Measurements from ENCODE around the gene QRFP.

QRFP gene

DNA sequence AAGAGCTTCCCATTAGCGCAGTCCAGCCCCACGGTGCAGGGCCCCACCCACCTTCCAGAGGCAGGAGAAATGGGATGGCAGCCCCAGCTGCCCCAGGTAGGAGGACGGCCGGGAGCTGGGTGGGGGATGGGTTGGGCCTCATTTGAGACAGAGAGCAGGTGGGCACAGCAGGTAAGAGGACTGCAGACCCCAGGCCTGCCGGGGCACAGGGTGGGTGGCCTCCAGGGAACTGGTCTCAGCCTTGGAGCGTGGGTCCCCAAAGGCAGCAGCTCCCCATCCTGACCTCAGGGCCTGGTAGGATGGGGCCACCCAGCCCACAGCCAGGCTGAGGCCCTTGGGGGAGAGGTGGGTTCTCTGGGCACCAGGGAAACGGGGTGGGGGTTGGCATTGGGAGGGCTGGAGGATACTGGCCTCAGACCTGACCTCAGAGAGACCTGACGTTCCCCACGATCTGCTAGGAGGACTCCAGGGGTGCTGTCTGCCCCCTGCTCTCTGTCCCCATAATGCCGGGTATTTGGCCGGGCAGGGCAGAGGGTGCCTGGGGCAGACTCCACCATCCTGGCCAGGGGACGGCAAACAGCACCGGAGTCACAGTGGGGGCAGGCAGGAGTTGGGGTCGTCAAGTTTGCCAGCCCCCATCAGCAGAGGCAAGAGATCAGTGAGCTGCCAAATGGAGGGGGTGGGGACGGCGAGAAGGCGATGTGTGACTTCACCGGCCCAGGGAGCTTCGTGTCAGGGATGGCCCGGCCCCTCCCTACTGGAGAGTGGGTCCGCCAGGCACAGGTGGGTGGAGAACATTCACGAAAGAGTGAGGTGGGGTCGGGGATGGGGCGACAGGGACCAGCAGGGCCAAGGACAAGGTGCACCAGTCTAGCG lies 6.8 kb upstream of the QRFP start:
- TF ChIP-seq, protein P1, sequence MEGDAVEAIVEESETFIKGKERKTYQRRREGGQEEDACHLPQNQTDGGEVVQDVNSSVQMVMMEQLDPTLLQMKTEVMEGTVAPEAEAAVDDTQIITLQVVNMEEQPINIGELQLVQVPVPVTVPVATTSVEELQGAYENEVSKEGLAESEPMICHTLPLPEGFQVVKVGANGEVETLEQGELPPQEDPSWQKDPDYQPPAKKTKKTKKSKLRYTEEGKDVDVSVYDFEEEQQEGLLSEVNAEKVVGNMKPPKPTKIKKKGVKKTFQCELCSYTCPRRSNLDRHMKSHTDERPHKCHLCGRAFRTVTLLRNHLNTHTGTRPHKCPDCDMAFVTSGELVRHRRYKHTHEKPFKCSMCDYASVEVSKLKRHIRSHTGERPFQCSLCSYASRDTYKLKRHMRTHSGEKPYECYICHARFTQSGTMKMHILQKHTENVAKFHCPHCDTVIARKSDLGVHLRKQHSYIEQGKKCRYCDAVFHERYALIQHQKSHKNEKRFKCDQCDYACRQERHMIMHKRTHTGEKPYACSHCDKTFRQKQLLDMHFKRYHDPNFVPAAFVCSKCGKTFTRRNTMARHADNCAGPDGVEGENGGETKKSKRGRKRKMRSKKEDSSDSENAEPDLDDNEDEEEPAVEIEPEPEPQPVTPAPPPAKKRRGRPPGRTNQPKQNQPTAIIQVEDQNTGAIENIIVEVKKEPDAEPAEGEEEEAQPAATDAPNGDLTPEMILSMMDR (IDR thresholded peaks at IDR 0.05; ENCODE audit: control extremely low read depth, extremely low read depth, low read depth, missing control alignments) = no peak
- DNase-seq (ENCODE audit: extremely low spot score) = no peak
- ChIA-PET POLR2A (no interaction called here), CTCF (no interaction called here)

DNA sequence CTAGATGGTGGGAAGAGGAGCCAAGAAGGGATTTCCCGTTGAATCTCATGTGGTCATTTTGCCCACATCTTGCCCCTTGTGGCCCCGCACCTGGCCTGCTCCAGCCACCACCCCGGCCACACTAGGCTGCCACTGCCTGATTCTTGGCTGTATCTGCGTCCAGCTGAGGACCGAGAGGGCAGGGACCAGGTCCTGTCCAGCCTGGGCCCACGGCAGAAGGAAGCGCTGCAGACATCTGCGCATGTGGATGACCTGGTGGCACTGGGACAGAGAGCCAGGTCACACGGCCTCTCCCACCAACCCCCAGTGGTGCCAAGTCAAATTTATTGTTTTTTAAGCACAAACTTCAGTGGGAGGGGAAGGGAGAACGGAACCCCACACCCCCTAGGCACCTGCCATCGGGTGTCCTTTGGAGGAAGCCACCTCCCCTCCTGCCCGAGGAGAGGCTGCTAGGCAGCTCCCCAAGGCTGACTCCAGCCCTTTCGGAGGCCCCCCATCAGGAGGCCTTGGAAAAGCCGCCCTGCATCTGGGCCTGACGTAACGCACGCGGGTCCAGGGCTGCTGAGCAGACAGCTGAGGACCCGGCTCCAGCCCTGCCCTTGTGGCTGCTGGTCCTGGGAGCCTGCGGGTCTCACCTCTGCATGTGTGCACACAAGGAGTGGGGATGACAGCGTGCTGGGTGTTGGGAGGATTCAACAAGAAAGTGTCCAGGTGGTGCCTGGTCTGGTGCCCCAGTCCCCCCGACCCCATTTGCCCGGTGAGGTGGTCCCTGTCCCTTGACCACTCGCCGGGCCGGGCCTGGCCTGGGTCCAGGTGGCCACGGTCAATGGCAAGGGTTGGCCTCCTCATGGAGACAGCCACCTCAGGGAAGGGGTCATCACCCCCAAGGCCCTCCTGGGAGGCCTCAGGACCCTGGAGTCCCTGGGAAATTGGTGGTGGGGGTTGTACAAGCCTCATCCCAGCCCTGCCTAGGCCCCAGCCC lies 5.9 kb upstream of the QRFP start:
- TF ChIP-seq, protein P1 (IDR thresholded peaks at IDR 0.05; ENCODE audit: control extremely low read depth, extremely low read depth, low read depth, missing control alignments) = no peak
- CTCF ChIA-PET = no interaction called here
- POLR2A ChIA-PET = no interaction called here
- no peak for DNase-seq (ENCODE audit: extremely low spot score)

DNA sequence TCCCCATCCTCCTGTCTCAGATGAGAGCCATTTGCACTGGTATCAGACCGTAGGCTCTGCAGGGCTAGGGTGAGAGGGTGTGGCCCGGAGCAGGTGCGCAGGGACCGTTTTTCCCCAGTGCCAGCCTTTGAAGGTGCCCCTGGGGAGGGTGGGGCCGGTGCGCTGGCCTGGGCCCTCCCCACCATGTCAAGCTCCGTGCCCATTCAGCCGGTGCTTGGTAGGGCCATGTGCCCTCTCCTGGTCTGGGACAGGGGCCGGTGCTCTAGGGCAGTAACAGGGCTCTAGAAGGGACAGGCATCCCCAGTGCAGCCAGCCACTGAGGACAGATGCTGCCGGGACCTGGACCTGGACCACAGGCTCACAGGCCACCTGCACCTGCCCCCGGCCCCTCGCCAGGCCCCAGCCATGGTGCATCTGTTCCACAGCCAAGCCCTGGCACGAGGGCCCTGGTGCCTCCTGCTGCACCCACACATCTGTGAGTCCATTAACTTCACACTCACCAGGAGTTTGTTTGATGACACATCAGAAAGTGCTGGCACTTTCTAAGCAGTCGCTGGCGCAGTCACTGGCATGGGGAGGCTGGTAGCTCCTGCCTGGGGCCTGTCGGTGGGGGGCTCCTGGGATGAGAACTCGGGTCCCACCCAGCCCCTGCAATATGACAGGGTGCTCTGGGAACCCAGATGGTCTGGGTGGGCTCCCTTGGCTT lies 5.0 kb upstream of the QRFP start:
- ChIA-PET CTCF (no interaction called here), POLR2A (no interaction called here)
- no peak for DNase-seq (ENCODE audit: extremely low spot score)
- TF ChIP-seq, protein P1 (IDR thresholded peaks at IDR 0.05; ENCODE audit: control extremely low read depth, extremely low read depth, low read depth, missing control alignments) = no peak

DNA sequence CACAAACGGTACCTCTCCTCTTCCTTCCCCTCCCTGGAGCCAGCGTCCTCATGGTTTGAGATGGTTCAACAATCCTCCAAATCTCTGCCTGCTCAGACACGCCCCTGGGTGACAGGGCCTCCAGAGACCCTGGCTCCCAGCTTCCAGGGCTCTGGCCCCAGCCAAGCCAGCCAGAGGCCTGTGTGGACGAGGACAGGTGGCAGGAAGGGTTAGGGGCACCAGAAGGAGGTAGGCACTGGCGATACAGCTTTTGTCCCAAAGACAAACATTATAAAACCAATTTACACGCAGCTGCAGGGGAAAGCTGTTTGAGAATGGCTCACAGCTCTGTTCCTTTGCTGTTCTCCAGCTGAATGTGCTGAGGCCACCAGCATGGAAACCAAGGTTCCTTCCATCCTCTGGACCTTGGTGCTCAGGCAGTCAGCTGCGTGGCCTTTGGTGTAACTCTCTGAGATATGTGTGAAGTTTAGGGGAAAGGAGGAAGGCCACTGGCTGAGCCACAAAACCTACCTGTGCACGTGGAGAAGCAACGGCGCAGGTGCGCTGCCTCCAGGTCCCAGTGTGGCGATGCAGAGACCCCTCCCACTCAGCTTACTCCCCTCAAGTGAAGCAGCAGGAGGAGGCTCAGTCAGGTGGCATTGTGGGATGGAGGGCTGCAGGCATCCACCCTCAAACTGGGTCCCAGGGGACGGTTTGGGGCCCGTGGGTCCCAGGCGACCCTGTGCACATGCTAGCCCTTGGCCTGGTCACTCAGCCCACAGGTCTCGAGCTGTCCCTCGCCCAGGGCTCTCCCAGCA lies 4.3 kb upstream of the QRFP start:
- no peak for DNase-seq (ENCODE audit: extremely low spot score)
- ChIA-PET CTCF (no interaction called here), POLR2A (no interaction called here)
- TF ChIP-seq, protein P1 (IDR thresholded peaks at IDR 0.05; ENCODE audit: control extremely low read depth, extremely low read depth, low read depth, missing control alignments) = no peak

DNA sequence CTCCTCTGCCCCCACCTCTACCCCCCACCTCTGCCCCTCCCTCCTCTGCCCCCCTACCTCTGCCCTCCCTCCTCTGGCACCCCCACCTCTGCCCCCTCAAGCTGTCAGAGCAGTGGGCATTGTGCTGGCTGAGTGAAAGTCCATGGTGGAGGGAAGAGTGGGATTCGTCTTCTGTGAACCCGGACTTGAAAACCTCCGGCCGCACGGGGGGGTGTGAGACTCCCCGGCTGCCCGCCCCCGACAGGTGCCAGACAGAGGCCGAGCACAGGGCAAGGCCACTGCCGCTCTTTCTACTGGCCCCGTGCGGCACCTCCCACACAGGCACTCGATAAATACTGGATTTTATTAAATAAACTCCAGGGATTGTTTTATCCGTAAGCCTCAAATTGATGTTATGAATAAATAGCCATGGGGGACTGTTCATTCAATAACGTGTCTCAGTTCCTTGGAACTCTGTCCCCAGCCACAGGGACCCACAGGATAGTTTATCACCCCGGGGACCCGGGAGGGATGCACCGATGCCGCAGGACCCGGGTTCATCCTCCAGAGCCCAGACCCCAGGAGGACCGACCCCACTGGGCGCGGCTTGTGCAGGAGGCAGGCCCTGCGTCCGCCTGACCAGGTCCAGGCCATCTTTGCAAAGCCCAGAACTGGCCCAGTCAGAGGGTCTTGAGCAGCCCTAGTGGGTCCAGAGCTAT lies 2.6 kb upstream of the QRFP start:
- TF ChIP-seq, protein P1 (IDR thresholded peaks at IDR 0.05; ENCODE audit: control extremely low read depth, extremely low read depth, low read depth, missing control alignments) = no peak
- POLR2A ChIA-PET = no interaction called here
- CTCF ChIA-PET = interaction anchor here (0.9 kb wide), 1 partner anchor 147 kb away, joined by 4 read pairs; no protein-coding TSS in a partner anchor
- DNase-seq (ENCODE audit: extremely low spot score) = no peak
